SK-N-SH treated with all-trans-retinoic acid at 6 μM for 48 hours (cell line): ENCODE measurements around the gene SYK.

ENCODE experiments used
- CSDC2 ChIP-seq: fragments of 250-450 bp; sonication (Bioruptor Pico); IDR thresholded peaks from 2 replicates; pipeline ENCODE4 v1.5.0; 2020; ENCODE audit warnings: mild to moderate bottlenecking, moderate library complexity
- GLIS3 ChIP-seq: fragments of 250-450 bp; sonication (Bioruptor Pico); IDR thresholded peaks from 2 replicates; pipeline ENCODE4 v1.5.0; 2020; ENCODE audit warnings: mild to moderate bottlenecking, moderate library complexity
- PATZ1 ChIP-seq: fragments of 250-450 bp; sonication (Bioruptor Pico); IDR thresholded peaks from 2 replicates; pipeline ENCODE4 v1.8.0; 2020; ENCODE audit warnings: mild to moderate bottlenecking, moderate library complexity, borderline replicate concordance
- POU6F1 ChIP-seq: fragments of 250-450 bp; sonication (Bioruptor Pico); IDR thresholded peaks from 2 replicates; pipeline ENCODE4 v1.8.0; 2021; ENCODE audit warnings: low read depth, mild to moderate bottlenecking, moderate library complexity, borderline replicate concordance
- RARB ChIP-seq: fragments of 250-450 bp; sonication (Bioruptor Pico); IDR thresholded peaks from 2 replicates; pipeline ENCODE4 v1.8.0; 2021; ENCODE audit warnings: mild to moderate bottlenecking, moderate library complexity
- TOX ChIP-seq: fragments of 250-450 bp; sonication (Bioruptor Pico); IDR thresholded peaks from 2 replicates; pipeline ENCODE4 v1.8.0; 2021; ENCODE audit warnings: mild to moderate bottlenecking, moderate library complexity, borderline replicate concordance
- TSHZ2 ChIP-seq: fragments of 250-450 bp; sonication (Bioruptor Pico); IDR thresholded peaks from 2 replicates; pipeline ENCODE4 v1.5.0; 2020; ENCODE audit warnings: mild to moderate bottlenecking, moderate library complexity
- ZFP3 ChIP-seq: fragments of 250-450 bp; sonication (Bioruptor Pico); IDR thresholded peaks from 2 replicates; pipeline ENCODE4 v1.5.0; 2020; ENCODE audit warnings: mild to moderate bottlenecking, moderate library complexity
- ZNF8 ChIP-seq: fragments of 450-650 bp; formaldehyde crosslinking; IDR thresholded peaks from 2 replicates; pipeline ENCODE4 v1.5.0; 2020; ENCODE audit warnings: mild to moderate bottlenecking, moderate library complexity

GRCh38 chr9:90895786-90896185 lies 94.2 kb downstream of the SYK start:
- no peak for TF ChIP-seq RARB (CRISPR knock-in tag)
- no peak for TF ChIP-seq TOX (CRISPR knock-in tag)
- TF ChIP-seq CSDC2 (CRISPR knock-in tag) = no peak
- no peak for TF ChIP-seq PATZ1 (CRISPR knock-in tag)
- no peak for TF ChIP-seq ZFP3 (CRISPR knock-in tag)
- TF ChIP-seq GLIS3 (CRISPR knock-in tag) = no peak
- no peak for TF ChIP-seq ZNF8 (CRISPR knock-in tag)
- TF ChIP-seq POU6F1 (CRISPR knock-in tag) = no peak
- TF ChIP-seq TSHZ2 (CRISPR knock-in tag) = no peak
